Neural progenitor cell (in vitro differentiated cells): ENCODE measurements around the gene AK8.

Experiments used
- CTCF ChIP-seq: fragments of 200-600 bp; sonication (generic); IDR thresholded peaks from 2 replicates; pipeline ENCODE4 v1.5.1; 2017; ENCODE audit warnings: antibody characterized with exemption, mild to moderate bottlenecking
- EZH2 ChIP-seq: fragments of 200-600 bp; sonication (generic); IDR thresholded peaks from 2 replicates; pipeline ENCODE4 v1.6.1; 2017; ENCODE audit warnings: antibody characterized with exemption, mild to moderate bottlenecking, moderate library complexity

GRCh38 chr9:132885720-132886333, 7.7 kb upstream of the AK8 start:
- TF ChIP-seq CTCF = no peak
- TF ChIP-seq EZH2 = no peak
